ENCODE measurements around the gene U2AF2. TPM values are rescaled to one million over a fixed set of nuclear protein-coding genes. Genes with fewer than 3 reads are reported as not detected.
A peak's percentile ranks its signal among the peaks of the same experiment; 100 is the strongest.

Gene U2AF2
- total RNA-seq, 1 donor from 2014 or later = 70.1 TPM

DNA sequence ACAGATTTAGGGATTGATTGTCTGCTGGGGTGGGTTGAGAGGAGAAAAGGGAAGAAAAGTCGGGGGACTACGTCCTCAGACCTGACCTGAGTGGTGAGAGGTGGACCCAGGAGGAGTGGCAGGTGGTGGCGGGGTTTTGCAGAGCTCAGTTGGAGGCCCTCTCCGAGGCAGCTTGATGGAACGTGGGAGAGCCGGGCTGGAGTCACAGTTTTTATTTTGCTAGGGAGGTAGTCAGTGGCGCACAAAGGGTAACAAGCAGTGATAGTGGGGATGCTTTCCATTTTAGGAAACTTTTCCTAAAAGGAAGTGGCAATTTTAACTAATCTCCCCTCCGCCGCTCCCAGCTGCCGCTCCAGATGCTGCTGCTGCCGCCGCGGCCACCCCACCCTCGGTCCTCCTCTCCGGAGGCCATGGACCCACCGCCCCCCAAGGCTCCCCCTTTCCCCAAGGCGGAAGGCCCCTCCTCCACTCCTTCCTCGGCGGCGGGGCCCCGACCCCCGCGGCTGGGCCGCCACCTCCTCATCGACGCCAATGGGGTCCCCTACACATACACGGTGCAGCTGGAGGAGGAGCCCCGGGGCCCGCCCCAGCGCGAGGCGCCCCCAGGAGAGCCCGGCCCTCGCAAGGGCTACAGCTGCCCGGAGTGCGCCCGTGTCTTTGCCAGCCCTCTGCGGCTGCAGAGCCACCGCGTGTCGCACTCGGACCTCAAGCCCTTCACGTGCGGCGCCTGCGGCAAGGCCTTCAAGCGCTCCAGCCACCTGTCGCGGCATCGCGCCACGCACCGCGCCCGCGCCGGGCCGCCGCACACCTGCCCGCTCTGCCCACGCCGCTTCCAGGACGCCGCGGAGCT lies 12.5 kb upstream of the U2AF2 start:
- no peak for DNase-seq (ENCODE audit: low spot score in 2 of 2)
- no peak for FAIRE-seq

DNA sequence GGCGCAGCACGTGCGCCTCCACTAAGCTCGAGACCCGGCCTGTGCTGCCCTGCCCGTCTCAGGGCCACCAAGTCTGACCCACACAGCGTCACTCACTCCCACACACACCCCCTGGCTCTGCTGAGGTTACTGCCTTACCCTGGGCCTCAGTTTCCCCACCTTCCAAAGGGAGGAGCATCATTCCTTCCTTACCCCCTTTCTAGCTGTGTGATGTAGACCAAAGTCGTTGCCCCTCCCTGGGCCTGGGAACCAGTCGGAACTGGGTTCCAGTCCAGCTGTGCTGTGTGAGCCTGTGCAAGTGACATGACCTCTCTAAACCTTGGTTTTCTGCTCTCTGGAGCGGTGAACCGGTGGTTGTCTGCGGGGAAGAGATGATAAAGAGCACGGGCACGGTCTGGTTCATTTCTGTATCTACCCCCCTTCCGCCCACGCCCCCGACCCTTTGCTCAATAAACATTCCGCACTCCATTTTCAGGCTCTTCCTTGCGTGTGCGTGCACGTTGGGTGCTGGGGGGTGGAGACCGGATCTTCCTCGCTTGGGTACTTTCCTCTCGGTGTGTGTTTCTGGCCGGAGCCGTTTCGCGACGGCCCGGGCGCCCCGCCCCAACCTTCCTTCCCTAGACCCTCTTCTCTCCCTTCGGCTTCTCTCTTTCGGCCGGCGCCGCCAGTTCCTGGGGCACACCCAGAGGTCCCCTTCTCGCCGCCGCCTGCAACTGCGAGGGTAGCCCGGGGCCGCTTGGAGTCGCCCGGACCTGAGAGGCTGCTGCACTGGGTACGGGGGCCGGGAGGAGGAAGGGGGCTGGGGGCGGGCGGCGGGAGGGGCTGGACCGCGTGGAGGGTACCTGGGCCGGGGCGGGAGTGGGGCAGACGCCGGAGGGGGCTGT lies 11.6 kb upstream of the U2AF2 start, which contains the start of gene ZNF581:
ZNF581 (plus strand) TSS at position 647 of the 884 bp plus-strand sequence. CDS start 923 bp downstream, outside the sequence.
- FAIRE-seq (no peak), DNase-seq (ENCODE audit: low spot score in 2 of 2) (peak; percentile 80 to 92)

DNA sequence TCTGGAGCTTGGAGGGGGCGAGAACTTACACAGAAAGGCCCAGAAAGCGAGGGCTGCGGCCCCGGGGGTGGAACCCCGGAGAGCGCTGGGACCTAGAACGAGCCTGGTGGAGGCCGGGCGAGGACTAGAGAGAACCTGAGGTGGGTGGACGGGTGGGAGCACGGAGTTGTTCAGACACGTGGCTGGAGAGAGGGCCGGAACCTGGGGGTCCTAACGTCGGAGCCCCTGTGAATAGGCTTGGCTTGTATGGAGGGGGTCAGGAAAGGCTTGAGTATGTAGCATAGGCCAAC lies 11.0 kb upstream of the U2AF2 start:
- FAIRE-seq (no peak), DNase-seq (ENCODE audit: low spot score in 2 of 2) (no peak)

DNA sequence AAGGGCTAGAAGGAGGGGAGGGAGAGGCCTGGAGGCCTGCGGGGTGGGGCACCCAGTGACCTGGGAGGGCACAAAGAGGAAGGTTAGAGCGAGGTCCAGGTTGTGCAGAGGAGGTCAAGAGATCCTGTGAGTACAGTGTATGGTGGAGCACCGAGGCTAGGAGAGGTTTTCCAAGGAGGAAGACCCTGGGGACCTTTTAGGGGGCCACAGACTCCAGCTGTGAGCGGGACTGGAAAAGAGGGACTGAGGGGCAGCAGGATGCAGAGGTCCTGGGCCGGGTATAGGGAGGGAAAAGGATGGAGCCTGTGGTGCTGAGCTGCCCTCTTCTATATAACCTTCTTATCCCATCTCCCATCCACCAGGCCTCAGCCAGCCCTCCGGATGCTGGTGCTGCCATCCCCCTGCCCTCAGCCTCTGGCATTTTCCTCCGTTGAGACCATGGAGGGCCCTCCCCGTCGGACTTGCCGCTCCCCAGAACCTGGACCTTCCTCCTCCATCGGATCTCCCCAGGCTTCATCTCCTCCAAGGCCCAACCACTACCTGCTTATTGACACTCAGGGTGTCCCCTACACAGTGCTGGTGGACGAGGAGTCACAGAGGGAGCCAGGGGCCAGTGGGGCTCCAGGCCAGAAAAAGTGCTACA lies 10.5 kb upstream of the U2AF2 start:
- DNase-seq (ENCODE audit: low spot score in 2 of 2) (no peak), FAIRE-seq (no peak)

DNA sequence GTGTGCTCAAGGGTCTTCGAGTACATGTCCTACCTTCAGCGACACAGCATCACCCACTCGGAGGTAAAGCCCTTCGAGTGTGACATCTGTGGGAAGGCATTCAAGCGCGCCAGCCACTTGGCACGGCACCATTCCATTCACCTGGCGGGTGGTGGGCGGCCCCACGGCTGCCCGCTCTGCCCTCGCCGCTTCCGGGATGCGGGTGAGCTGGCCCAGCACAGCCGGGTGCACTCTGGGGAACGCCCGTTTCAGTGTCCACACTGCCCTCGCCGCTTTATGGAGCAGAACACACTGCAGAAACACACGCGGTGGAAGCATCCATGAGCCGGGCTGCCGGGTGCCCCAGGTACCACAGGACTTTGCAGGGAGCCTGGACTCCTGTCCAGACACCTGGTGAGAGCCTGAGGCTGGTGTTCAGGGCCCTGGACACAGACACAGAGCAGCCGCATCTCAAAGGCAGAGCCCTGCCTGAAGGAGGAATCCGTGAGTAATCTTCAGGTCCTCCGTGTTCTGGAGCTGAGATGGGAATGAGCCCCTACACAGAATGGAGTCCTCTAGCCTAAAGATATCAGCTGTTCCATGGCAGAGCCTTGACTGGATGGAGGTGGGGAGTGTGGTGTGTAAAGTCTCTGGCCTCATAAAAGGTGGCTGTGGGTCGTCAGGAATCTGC lies 9.9 kb upstream of the U2AF2 start:
- DNase-seq (ENCODE audit: low spot score in 2 of 2) = no peak

DNA sequence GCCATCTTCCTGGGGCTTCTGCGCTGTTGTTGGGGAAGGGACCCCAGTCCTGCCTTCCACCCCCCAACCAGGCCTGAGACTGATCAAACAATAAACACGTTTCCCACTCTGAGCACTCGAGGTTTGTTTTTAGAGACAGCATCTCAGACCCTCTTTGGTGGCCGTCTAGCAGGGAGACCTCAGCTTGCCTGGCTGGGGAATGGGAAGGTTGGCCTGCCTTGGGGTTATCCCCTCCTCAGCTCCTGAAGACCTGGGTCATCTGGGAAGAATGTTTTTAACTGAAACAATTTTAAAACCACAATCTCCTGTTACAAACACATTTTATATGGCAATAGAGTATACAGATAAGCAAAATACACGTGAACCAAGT lies 9.3 kb upstream of the U2AF2 start:
- DNase-seq (ENCODE audit: low spot score in 2 of 2) (no peak), FAIRE-seq (no peak)

More for the DNA sequence above, 9.9 kb upstream of the U2AF2 start:
- FAIRE-seq = no peak

DNA sequence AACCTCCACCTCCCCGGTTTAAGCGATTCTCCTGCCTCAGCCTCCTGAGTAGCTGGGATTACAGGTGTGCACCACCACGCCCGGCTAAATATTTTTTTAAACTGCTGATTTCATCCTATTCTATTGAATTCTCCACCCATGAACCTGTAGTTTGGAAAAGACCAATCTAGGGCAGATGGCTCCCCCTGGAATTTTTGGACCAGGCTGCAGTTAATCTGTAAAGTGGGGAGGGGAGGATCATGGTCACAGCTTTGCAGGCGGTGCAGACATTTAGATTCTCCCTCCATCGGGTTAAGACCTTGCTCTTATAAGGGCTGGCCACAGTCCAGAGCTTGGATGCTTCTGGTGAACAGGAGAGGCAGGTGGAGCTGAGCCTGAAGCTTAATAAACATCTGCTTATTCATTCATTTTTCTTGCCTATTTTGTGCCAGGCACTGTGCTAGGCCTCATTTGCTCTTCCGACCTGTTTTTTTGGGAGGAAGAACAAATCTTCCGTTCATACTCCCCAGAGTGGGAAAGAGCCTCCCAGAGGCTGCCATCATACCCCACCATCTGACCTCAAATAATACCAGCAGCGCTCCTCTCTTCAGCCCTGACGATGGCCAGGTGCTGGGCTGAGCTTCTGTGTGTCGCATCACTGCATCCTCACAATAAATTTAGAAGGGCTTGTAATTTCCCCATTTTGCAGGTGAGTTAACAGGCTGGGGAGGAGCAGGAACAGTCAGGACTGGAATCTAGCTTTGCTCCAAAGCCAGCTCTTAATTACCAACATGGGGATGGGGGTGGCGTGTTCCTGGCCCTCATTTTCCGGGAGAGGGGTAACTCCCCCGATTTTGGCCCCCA lies 7.7 kb upstream of the U2AF2 start:
- DNase-seq (ENCODE audit: low spot score in 2 of 2) = no peak
- FAIRE-seq = no peak

DNA sequence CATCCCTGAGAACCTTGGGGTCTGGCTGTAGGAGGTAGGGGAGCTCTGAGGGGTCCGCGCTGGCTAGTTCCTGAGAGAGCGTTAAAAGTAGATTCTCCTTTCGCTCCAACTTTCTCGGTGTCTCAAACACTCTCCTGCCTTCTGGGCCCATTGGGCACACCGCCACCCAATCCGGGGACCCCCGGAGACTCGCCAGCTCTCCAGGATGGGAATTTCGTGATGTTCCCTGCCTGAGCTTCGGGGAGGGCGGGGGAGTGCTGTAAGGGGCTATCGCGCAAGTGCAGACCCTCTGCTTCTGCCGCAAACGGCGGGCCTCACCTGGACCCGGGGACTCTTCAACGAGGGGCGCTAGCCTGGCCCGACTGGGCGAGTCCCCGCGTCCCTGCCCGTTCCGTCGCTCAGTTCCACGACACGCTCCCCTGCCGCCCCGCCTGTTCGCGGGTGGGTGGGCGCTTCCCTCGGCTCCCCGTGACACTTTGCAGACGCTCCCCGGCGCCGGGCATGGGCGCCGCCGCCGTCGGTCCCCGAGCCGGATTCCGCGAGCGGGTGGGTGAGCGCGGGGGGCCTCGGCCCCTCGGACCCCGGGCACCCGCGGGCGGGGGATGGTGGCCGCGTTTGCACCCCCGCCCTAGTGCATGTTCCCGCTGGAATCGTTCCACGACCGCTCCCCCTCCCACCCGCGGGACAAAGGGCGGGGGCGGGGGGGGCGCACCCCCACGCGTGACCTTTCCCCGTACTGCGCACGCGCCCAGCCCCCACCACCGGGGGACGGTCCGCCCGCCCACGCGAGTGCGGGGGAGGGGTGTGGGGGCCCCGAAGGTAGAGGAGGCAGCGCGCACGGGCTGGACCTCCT lies 6.9 kb upstream of the U2AF2 start, which contains the start of gene CCDC106:
CCDC106 (plus strand) TSS at position 481 of the 853 bp plus-strand sequence. CDS start 835 bp downstream, outside the sequence.
- no peak for FAIRE-seq
- DNase-seq (ENCODE audit: low spot score in 2 of 2) = peak; percentile 78 to 82

DNA sequence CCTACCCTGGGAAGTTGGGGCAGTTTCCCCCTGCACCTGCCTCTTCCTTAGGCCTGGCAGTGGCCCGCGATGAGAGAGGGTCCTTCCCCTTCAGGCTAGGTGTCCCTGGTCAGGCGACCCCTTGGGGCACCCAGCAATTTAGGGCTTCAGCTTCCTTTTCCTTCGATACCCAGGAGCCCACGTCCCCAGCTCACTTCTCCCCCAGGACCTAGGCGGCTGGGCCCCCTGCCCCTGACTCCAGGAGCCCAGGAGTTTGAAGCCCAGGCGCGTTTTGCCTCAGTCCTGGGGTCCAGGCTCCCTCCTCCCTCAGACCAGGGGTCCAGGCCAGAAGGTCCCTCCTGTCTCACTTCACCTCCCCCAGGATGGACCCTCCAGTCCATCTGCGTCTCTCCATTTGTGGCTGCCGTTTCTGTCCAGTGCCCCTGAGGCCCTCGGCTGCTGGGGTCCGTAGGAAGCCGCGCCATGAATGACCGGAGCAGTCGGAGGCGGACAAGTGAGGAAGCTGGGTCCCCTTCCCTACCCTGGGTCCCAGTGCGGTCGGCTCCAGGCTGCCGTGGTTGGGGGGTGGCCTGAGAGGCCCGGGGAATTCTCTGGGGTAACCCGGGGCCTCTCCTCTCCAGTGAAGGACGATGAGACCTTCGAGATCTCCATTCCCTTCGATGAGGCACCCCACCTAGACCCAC lies 6.1 kb upstream of the U2AF2 start:
- FAIRE-seq (no peak), DNase-seq (ENCODE audit: low spot score in 2 of 2) (no peak)

DNA sequence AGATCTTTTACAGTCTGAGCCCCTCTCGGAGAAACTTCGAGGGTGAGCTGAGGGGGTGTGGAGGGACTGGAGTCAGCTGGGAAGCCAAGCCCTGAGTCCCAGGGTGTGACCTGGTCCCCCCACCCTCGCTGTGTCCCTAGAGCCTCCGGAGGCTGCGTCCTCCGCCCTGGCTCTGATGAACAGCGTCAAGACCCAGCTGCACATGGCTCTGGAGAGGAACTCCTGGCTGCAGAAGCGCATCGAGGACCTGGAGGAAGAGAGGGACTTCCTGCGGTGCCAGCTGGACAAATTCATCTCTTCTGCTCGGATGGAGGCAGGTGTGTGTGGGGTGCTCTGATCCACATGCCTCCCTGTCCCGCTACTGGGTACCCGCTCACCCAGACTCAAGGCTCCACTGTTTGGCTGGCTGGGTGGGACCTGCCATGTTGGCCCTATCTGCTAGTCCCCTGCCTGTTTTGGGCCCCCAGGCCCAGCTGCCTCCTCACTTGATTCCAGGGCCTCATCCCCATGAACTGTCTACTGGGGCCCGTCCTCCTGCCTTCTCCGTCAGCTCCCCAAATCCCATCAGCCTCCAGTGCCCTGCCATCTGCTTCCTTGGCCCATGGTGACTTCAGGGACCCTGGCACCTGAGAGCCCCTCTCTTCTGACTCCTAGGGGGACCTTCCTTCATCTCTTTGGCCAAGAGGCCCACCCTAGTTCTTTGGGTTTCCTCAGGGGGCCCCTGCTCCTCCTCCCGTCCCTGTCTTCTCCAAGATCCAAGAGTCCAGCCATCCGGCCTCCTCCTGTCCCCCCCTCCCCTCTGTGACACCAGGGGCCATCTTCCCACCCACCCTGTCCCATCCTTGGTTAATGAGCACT lies 5.3 kb upstream of the U2AF2 start:
- no peak for DNase-seq (ENCODE audit: low spot score in 2 of 2)
- FAIRE-seq = no peak

DNA sequence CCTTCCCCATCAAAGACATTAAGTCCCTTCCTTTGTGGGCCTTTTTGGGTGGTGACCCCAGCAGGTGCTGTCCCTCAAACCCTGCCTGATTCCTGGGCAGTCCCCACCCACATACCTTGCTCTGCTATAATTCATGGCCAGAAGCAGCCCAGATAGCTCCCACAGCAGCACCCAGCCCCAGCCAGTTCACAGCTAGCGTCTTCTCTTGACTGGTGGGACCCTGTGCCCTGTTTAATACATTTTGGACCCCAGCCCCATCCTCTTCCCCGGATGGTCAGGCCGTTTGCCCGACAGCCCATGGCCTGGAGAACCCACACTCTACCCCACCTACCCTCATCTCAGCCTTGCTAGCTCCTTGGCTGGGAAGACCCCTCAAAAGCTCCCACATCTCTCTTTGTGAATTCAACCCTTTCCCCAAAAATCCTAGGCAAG lies 4.7 kb upstream of the U2AF2 start:
- FAIRE-seq = no peak
- no peak for DNase-seq (ENCODE audit: low spot score in 2 of 2)

DNA sequence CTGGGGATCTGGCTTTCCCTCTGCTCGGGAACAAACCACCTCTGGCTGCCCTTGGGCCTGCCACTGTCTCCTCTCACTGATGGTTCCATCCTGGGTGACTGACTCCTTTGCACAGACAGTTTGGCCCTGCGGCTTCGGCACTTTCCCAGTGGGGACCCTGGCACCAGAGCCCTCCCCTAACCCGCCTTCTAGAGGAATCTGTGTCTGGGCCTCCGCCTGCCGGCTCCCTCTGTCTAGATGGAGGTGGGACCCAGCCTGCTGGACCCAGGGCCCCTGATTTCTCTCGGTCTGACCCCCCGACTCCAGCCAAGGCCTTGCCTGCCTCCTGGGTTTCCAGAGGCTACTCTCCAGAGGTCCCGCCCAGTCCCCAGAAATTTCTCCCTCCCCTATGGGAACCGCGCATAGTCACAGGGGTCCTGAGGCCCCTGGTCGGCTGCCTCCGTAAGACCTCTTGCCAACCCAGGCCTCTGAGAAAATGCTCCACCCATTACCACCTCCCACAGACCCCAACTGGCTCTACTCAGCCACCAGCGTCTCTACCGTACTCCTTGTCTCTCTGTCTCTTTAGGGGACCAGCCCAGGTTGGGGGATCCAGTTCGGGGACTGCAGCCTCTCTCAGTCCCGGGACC lies 4.1 kb upstream of the U2AF2 start:
- no peak for FAIRE-seq
- no peak for DNase-seq (ENCODE audit: low spot score in 2 of 2)

DNA sequence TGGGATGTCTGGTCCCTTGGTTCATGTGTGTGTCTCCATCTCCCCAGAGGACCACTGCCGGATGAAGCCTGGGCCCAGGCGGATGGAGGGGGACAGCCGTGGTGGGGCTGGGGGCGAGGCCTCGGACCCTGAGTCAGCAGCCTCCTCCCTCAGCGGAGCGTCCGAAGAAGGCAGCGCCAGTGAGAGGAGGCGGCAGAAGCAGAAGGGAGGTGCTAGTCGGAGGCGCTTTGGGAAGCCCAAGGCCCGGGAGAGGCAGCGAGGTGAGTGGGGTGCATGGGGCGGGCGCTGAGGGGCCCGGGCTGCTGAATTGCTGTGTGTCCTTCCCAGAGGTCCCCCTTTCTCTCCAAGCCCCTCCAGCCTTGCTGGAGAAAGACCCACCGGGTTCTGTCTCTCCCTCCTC lies 3.6 kb upstream of the U2AF2 start:
- FAIRE-seq (no peak), DNase-seq (ENCODE audit: low spot score in 2 of 2) (no peak)

DNA sequence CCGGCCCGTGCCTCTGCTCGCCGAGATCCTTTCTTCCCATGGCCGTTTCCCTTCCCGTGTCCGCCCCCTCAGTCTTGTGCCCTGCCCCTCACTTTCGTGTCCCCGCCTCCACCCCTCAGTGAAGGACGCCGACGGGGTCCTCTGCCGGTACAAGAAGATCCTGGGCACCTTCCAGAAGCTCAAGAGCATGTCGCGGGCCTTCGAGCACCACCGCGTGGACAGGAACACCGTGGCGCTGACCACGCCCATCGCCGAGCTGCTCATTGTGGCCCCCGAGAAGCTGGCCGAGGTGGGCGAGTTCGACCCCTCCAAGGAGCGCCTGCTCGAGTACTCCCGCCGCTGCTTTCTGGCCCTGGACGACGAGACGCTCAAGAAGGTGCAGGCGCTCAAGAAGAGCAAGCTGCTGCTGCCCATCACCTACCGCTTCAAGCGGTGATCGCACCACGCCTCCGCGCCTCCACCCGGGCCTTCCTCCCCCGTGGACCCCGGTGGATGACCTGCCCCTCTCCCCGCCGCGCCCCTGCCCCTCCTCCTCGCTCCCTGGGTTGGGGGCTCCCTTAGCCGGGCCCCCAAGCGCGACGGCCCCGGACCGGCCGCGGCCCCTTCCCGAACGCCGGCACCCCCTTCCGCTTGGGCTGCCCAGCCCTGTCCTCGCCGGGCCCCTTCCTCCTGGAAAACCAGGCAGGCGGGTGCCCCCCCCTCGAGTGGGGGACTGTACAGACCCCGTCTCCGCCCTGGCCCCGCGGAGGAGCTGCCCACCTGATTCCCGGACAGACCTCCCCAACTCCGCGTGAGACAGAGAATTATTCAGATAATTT lies 2.3 kb upstream of the U2AF2 start:
- FAIRE-seq (no peak), DNase-seq (ENCODE audit: low spot score in 2 of 2) (no peak)

DNA sequence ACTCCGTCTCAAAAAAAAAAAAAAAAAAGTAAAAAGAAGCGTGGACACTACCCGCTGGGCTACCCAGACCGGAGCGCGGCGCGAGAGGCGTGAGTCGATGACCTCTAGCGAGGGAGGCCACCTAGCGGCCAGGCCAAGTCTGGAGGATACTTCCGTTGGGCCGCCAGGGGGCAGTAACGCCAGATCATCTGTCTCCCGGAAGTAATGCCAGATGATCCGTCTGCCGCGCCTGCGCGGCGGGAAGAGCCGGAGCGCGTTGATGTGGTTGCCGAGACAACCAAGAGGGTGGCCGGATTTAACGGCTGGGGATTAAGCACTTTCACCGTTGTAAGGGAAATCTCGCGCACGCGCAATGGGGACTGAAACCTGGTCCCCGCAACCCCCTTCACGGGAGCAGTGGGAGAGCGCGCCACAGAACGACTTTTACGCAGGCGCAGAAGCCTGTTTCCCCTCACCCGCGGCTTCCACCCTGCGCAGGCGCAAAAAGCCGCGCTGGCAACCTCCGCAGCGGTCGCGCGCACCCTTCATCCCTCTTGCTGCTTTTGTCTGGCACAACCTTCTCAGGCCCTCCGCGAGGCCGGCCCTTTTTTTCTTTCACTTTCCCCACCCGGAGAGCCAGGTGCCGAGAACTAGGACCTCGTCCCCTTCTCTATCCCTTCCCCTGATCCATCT lies 1.0 kb upstream of the U2AF2 start:
- DNase-seq (ENCODE audit: low spot score in 2 of 2) (peak; percentile 93 to 97), FAIRE-seq (no peak)

All from frontal cortex (tissue), 4 donors.